Activated B cell treated with CpG ODN at 0.5 μM for 24 hours (primary cell): ENCODE results near the gene TRAF7. TPM values are rescaled to one million over a fixed set of nuclear protein-coding genes. Genes with fewer than 3 reads are reported as not detected.
"Not testable (repeated sequence)": the region's sequence is repeated elsewhere in the genome, so short reads cannot be mapped to it uniquely, and the experiment has no call there.

Experiments
- ATAC-seq: fragments of 200-7000 bp; cut with Tn5 transposase; one replicate; pipeline ENCODE4 v1.10.0; 2021; ENCODE audit warnings: low read depth, mild to moderate bottlenecking, moderate library complexity
- CTCF ChIA-PET: fragments of 350-600 bp; sonication (Branson Sonifier 250); formaldehyde crosslinking; loops from one replicate; lab custom pipeline; 2021; ENCODE audit warnings: antibody characterized with exemption; lab: Charles Lee
- POLR2A ChIA-PET: fragments of 350-600 bp; sonication (Branson Sonifier 250); formaldehyde crosslinking; loops from one replicate; lab custom pipeline; 2021; ENCODE audit warnings: antibody characterized with exemption; lab: Charles Lee
- DNase-seq: peaks from one replicate; pipeline ENCODE4 v3.0.0; 2022
- H3K27ac Mint-ChIP-seq: one replicate; pipeline ENCODE4 v1.8.0; 2020; ENCODE audit warnings: mixed read lengths
- H3K27me3 Mint-ChIP-seq: one replicate; pipeline ENCODE4 v1.8.0; 2021; ENCODE audit warnings: mixed read lengths
- H3K36me3 Mint-ChIP-seq: one replicate; pipeline ENCODE4 v1.8.0; 2021; ENCODE audit warnings: low read depth, mixed read lengths
- H3K4me1 Mint-ChIP-seq: one replicate; pipeline ENCODE4 v1.8.0; 2021; ENCODE audit warnings: mixed read lengths
- H3K4me3 Mint-ChIP-seq: one replicate; pipeline ENCODE4 v1.8.0; 2020; ENCODE audit warnings: mild to moderate bottlenecking, mixed read lengths
- H3K9me3 Mint-ChIP-seq: one replicate; pipeline ENCODE4 v1.8.0; 2020; ENCODE audit warnings: mixed read lengths
- intact Hi-C: fragments of 100-400 bp; cut with micrococcal nuclease; formaldehyde crosslinking; loops from one replicate; pipeline ENCODE4 v1.15.1; 2024
- total RNA-seq: library from RNA; stranded (reverse); gene quantifications from 2 replicates; pipeline ENCODE4 v1.2.3, GENCODE V29; 2022

Gene TRAF7
- total RNA-seq, 1 donor from 2014 or later = 72.7 TPM

DNA sequence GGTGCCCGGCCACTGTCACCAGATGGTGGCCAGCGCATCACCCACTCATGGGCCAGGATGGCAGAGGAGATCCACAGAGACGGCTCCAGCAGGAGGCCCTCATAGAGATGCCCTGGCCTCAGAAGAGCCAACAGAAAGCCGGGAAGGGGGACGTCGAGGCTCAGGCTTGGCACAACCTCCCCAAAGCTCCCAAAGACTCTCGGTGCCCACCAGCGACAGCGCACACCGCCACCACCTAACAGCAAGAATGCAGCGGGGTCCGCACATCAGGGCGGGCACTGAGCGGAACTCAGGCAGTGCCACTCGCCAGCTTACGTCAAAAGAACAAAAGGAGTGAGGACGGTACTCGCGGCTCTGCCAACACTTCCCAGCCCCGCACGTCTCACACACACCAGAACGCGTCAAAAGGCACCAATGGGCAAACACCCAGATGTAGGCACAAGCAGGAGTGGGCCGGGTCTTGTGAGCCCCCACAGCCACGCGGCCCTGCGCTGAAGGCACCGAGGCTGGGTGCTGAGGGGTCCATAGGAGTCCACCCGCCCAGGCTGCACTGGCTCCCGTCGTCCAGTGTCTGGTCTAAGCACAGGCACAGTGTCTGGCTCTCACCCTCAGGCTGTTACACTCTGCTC is 28.5 kb upstream of the TRAF7 start:
- CTCF ChIA-PET, H3K36me3 Mint-ChIP-seq, DNase-seq, intact Hi-C loops, ATAC-seq, H3K27ac Mint-ChIP-seq, H3K27me3 Mint-ChIP-seq, H3K4me3 Mint-ChIP-seq, H3K9me3 Mint-ChIP-seq: not testable (repeated sequence)
- peaks cover 25% of the 10 kb centered on the region for H3K4me1 Mint-ChIP-seq
- POLR2A ChIA-PET = interaction anchor here (1.1 kb wide), 1 partner anchor 28 kb away, joined by 3 read pairs; the partner anchor contains the start of gene TRAF7

DNA sequence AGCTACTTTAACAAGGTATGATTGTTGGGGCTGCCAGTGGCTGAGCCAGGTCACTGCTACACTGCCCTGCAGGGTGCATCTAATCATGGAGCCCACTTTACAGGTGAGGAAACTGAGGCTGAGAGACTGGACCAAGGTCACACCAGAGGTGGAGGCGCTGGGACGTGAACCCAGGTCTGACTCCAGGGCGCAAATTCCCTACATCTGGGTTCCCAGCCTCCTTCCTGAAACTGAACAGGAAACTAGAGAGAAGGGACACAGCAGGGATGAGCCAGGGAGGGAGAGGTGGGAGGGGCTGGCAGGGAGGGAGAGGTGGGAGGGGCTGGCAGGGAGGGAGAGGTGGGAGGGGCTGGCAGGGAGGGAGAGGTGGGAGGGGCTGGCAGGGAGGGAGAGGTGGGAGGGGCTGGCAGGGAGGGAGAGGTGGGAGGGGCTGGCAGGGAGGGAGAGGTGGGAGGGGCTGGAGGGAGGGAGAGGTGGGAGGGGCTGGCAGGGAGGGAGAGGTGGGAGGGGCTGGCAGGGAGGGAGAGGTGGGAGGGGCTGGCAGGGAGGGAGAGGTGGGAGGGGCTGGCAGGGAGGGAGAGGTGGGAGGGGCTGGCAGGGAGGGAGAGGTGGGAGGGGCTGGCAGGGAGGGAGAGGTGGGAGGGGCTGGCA is 27.8 kb upstream of the TRAF7 start:
- POLR2A ChIA-PET, DNase-seq, ATAC-seq, intact Hi-C loops, H3K36me3 Mint-ChIP-seq, H3K4me3 Mint-ChIP-seq, CTCF ChIA-PET, H3K27me3 Mint-ChIP-seq, H3K9me3 Mint-ChIP-seq, H3K27ac Mint-ChIP-seq: not testable (repeated sequence)
- peaks cover 25% of the 10 kb centered on the region for H3K4me1 Mint-ChIP-seq

DNA sequence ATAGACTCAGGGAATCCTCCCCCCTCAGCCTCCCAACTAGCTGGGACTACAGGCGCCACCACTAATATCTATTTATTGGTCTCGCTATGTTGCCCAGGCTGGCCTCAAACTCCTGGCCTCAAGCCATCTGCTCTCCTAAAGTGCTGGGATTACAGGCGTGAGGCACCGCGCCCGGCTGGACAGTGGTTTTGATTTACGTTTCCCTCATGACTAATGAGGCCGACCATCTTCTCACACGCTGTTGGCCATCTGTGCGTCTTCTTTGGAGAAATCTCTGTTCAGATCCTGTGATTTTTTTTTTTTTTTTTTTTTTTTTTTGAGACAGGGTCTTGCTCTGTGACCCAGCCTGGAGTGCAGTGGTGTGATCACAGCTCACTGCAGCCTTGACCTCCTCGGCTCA is 26.3 kb upstream of the TRAF7 start:
- POLR2A ChIA-PET, H3K27me3 Mint-ChIP-seq, H3K36me3 Mint-ChIP-seq, H3K9me3 Mint-ChIP-seq, H3K27ac Mint-ChIP-seq, CTCF ChIA-PET, ATAC-seq, DNase-seq, H3K4me3 Mint-ChIP-seq, intact Hi-C loops: not testable (repeated sequence)
- peaks cover 25% of the 10 kb centered on the region for H3K4me1 Mint-ChIP-seq

DNA sequence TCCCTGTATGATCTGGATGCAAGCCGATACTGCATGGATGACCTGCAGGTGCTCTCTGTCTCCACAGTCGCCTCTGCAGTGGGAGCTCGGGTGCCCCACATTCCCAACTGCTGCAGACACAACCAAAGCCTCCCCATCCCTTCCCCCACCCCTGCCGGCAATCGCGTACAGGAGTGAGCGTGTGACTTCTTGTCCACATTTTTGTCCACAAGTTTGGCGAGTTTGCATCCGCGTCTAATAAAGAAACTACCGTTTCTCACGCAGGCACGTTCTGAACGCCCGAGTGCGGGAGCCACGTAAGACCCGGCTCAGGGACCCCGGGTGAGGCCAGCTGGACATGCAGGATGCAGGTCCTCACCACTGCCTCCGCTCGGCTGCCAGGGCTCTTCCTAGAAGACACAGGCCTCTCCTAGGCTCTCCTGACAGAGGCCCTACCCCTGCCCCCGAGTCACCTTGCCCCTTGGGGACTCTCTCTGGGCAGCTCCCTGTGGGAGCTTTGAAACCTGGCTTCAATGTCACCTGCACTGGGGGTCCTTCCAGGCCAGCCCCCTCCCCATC is 25.6 kb upstream of the TRAF7 start:
- H3K27me3 Mint-ChIP-seq, POLR2A ChIA-PET, DNase-seq, H3K4me3 Mint-ChIP-seq, intact Hi-C loops, ATAC-seq, CTCF ChIA-PET, H3K9me3 Mint-ChIP-seq, H3K36me3 Mint-ChIP-seq, H3K27ac Mint-ChIP-seq: not testable (repeated sequence)
- H3K4me1 Mint-ChIP-seq = peaks cover 28% of the 10 kb centered on the region

DNA sequence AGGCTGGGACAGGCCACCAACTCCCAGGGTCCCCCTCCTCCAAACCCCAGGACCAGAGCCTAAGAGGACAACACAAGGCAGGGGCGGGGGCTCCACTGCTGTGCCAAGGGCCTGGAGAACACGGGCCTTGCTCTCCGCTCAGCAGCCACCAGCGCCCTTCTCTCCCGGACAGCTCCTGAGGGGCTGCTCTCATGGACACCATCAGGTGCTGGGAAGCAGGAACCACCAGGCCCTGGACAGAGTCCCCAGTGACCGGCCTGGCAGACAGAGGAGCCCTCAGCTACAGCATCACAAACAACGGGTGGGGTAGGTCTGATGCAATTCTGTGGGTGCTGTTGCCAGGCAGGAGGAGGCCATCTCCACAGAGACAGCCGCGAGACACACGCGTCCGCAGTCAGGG is 21.8 kb upstream of the TRAF7 start:
- H3K9me3 Mint-ChIP-seq, H3K27ac Mint-ChIP-seq, intact Hi-C loops, POLR2A ChIA-PET, H3K4me3 Mint-ChIP-seq, CTCF ChIA-PET, H3K36me3 Mint-ChIP-seq, DNase-seq, ATAC-seq, H3K27me3 Mint-ChIP-seq: not testable (repeated sequence)
- peaks cover 13% of the 10 kb centered on the region for H3K4me1 Mint-ChIP-seq

DNA sequence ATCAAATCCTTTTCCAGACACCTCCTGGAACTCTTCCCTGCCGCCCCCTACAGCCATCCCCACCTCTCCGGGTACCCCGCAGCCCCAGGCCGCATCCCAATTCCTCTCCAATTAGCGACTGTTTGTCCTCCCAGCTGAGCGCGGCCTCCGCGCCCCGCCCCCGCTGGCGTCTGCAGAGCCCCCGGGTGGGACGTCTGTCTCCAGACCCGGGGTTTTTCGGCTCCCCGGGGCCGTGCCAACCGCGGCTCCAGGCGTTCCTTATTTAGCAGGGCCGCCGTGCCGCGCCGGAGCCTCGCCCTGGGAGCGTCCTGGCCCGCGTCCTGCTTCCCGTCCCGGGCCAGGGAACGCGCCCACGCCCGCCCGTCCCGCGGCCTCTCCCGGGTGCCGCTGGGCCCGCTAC is 20.5 kb upstream of the TRAF7 start:
- CTCF ChIA-PET, H3K36me3 Mint-ChIP-seq, H3K9me3 Mint-ChIP-seq, POLR2A ChIA-PET, H3K27me3 Mint-ChIP-seq, DNase-seq, intact Hi-C loops, H3K27ac Mint-ChIP-seq, ATAC-seq: not testable (repeated sequence)
- H3K4me3 Mint-ChIP-seq = peak overlapping the region; percentile 77
- peaks cover 11% of the 10 kb centered on the region for H3K4me1 Mint-ChIP-seq

DNA sequence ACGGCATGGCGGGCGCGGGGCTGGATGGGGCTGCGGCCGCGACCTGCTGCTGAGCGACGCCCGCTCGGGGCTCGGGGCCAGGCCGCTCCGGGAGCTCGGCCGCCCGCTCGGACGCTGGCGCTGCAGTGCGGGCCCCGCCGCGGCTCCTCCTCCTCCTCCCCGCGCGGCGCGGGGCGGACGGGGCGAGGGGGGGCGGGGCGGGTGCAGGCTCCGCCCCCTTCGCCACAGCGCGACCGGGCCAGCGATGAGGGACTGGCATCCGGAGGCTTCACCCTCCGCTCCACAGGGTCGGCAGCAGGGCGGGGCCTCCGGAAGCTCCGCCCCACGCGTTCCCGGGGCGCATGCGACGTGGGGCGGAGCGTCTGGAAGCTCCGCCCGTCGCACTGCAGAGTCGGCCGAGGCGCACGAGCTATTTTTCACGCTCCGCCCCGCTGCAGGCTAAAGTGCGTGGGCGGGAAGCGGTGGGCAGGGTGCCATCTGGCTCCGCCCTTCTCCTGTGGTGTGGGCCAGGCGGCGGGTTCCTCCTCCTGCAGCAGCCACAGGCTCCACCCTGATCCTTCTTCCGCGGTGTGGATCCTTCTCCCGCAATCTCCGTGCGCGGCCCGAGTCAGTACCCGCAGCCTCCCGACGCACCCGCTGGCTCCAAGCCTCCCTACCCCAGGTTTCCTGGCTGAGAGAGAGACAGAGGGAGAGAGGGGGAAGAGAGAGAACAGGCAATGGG is 19.7 kb upstream of the TRAF7 start, which contains the start of gene PKD1:
TSS of gene PKD1 (minus strand) at position 129 of the 721 bp plus-strand sequence. CDS start 209 bp downstream, outside the sequence.
- CTCF ChIA-PET = interaction anchor here (0.8 to 0.9 kb wide), 2 partner anchors 19 to 113 kb away, joined by 3 to 4 read pairs; no protein-coding TSS in a partner anchor
- not testable (repeated sequence) for H3K27me3 Mint-ChIP-seq, H3K9me3 Mint-ChIP-seq, H3K36me3 Mint-ChIP-seq
- POLR2A ChIA-PET = interaction anchor here (0.5 to 1.3 kb wide), 5 partner anchors 11 to 429 kb away, joined by 3 to 26 read pairs (median 6); partner anchors contain the start of genes RPS2 and TRAF7
- DNase-seq (peak; percentile 100), ATAC-seq (peak; percentile 79)
- intact Hi-C loops = loop anchor here (2.0 kb wide), 1 partner anchor 17 kb away; no protein-coding TSS in a partner anchor
- Mint-ChIP-seq H3K4me3 (peak within 1 kb of the TSS; percentile 95), H3K27ac (peak within 1 kb of the TSS; percentile 97), H3K4me1 (peaks cover 13% of the 10 kb centered on the region)
